NT2/D1 (cell line): ENCODE data around the gene DCAF11.

ENCODE experiments used
- DNase-seq: peaks from one replicate; pipeline ENCODE4 v3.0.0-alpha.2; 2011; ENCODE audit warnings: low read depth, low spot score
- H3K27me3 ChIP-seq: 2 replicates; pipeline ENCODE4 v1.6.0; 2011; ENCODE audit warnings: mild to moderate bottlenecking; ENCODE audit not compliant: insufficient read length, insufficient read depth
- H3K36me3 ChIP-seq: 2 replicates; pipeline ENCODE4 v1.6.1; 2011; ENCODE audit warnings: mild to moderate bottlenecking, low read length, mixed read lengths; ENCODE audit not compliant: insufficient read depth, insufficient read length
- H3K4me1 ChIP-seq: 2 replicates; pipeline ENCODE4 v1.5.1; 2011; ENCODE audit not compliant: insufficient read depth, insufficient read length
- H3K4me3 ChIP-seq: 2 replicates; pipeline ENCODE4 v1.5.1; 2011; ENCODE audit warnings: low read depth; ENCODE audit not compliant: insufficient read length
- H3K9ac ChIP-seq: 2 replicates; pipeline ENCODE4 v1.6.0; 2011; ENCODE audit warnings: low read depth; ENCODE audit not compliant: insufficient read length
- H3K9me3 ChIP-seq: 2 replicates; pipeline ENCODE4 v1.5.1; 2011; ENCODE audit warnings: mild to moderate bottlenecking, low read length; ENCODE audit not compliant: insufficient read depth
- SUZ12 ChIP-seq: IDR thresholded peaks from 2 replicates; pipeline ENCODE4 v1.6.1; 2011; ENCODE audit not compliant: insufficient read length, insufficient read depth; ENCODE audit errors: extremely low read depth
- YY1 ChIP-seq: IDR thresholded peaks from 2 replicates; pipeline ENCODE4 v1.6.1; 2011; ENCODE audit not compliant: insufficient read length, insufficient read depth
- ZNF274 ChIP-seq: IDR thresholded peaks from 2 replicates; pipeline ENCODE4 v1.6.1; 2011; ENCODE audit warnings: mild to moderate bottlenecking, low read depth, low read length

DCAF11 gene

DNA sequence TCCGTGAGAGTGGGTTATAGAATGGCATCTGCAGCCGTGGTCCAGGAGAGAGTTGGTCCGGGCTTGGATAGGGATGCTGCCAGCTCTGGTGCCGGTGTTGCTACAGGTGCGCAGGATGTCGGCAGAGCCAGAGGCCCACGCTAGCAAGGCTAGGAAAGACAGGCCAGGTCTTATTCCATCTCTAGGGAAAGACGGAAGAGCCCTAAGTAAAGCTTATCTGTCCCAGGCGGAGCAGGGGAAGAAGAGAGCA is 20.9 kb downstream of the DCAF11 start:
- no peak for DNase-seq
- peak overlapping the region; percentile 72 for H3K9ac ChIP-seq
- TF ChIP-seq YY1 (no peak), SUZ12 (no peak), ZNF274 (no peak)
- H3K36me3 ChIP-seq, result peaks cover 25% of the 10 kb centered on the region
- peaks cover 7% of the 10 kb centered on the region for H3K4me1 ChIP-seq
- no peaks in the 10 kb centered on the region for H3K9me3 ChIP-seq
- H3K4me3 ChIP-seq, result peak overlapping the region; percentile 66
- H3K27me3 ChIP-seq, result peaks cover 4% of the 10 kb centered on the region

GRCh38 chr14:24135834-24136683 is 21.5 kb downstream of the DCAF11 start, which contains the start of gene PSME1:
TSS of gene PSME1 (plus strand) at chr14:24136194. CDS start at chr14:24136263, 69 bp downstream.
- TF ChIP-seq YY1 (no peak), SUZ12 (no peak), ZNF274 (no peak)
- no peak for DNase-seq
- H3K9ac ChIP-seq, result peak within 1 kb of the TSS; percentile 77
- peak within 1 kb of the TSS; percentile 66 for H3K4me3 ChIP-seq
- H3K36me3 ChIP-seq, result peaks cover 25% of the 10 kb centered on the region
- H3K4me1 ChIP-seq, result peaks cover 7% of the 10 kb centered on the region
- peaks cover 4% of the 10 kb centered on the region for H3K27me3 ChIP-seq
- H3K9me3 ChIP-seq, result no peaks in the 10 kb centered on the region

GRCh38 chr14:24136684-24137528 is 22.3 kb downstream of the DCAF11 start:
- Histone ChIP-seq H3K4me1 (peaks cover 6% of the 10 kb centered on the region), H3K9me3 (no peaks in the 10 kb centered on the region), H3K36me3 (peaks cover 25% of the 10 kb centered on the region), H3K27me3 (peaks cover 4% of the 10 kb centered on the region), H3K4me3 (peak overlapping the region; percentile 66), H3K9ac (peak overlapping the region; percentile 77)
- no peak for DNase-seq
- TF ChIP-seq ZNF274, result no peak
- no peak for TF ChIP-seq YY1
- TF ChIP-seq SUZ12, result no peak

GRCh38 chr14:24137529-24138395 is 23.2 kb downstream of the DCAF11 start:
- Histone ChIP-seq H3K9me3 (no peaks in the 10 kb centered on the region), H3K4me1 (no peaks in the 10 kb centered on the region), H3K9ac (no peak overlapping the region), H3K4me3 (no peak overlapping the region), H3K36me3 (peaks cover 25% of the 10 kb centered on the region), H3K27me3 (peaks cover 4% of the 10 kb centered on the region)
- TF ChIP-seq ZNF274, result no peak
- TF ChIP-seq YY1, result no peak
- TF ChIP-seq SUZ12, result no peak
- DNase-seq, result no peak

DNA sequence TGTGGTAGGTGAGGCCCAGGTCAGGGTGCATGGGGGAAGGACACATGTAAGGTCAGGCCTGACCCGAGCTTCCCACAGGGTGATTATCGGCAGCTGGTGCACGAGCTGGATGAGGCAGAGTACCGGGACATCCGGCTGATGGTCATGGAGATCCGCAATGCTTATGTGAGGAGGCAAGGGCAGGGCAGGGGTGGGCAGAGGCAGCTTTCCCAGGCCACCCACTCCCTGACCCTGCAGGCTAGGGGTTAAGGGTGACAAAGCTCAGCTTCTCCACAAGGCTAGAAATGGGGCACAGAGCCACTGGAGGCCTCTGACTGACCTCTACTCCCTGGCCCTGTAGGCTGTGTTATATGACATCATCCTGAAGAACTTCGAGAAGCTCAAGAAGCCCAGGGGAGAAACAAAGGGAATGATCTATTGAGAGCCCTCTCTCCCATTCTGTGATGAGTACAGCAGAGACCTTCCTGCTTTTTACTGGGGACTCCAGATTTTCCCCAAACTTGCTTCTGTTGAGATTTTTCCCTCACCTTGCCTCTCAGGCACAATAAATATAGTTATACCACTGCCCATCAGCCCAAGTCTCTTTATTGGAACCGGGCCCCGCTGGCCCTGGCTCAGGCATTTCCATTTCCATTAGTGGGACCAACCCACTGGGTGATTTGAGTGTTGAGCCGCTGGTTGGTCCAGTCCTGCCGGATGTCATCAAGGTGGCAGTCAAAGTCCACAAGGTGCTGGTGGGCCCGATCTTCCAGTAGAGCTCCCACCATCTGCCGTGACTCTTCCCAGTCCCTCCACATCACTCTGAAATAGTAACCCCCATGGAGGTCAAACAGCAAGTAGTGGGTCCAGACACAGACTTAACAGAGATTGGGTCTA is 24.1 kb downstream of the DCAF11 start:
- no peak overlapping the region for H3K4me3 ChIP-seq
- peaks cover 4% of the 10 kb centered on the region for H3K27me3 ChIP-seq
- no peaks in the 10 kb centered on the region for H3K4me1 ChIP-seq
- no peak for DNase-seq
- no peak overlapping the region for H3K9ac ChIP-seq
- no peaks in the 10 kb centered on the region for H3K9me3 ChIP-seq
- TF ChIP-seq ZNF274, result no peak
- TF ChIP-seq YY1, result no peak
- no peak for TF ChIP-seq SUZ12
- peaks cover 34% of the 10 kb centered on the region for H3K36me3 ChIP-seq

GRCh38 chr14:24139272-24139934 is 24.8 kb downstream of the DCAF11 start:
- no peak overlapping the region for H3K9ac ChIP-seq
- TF ChIP-seq ZNF274, result no peak
- no peak for TF ChIP-seq SUZ12
- no peak for TF ChIP-seq YY1
- H3K9me3 ChIP-seq, result no peaks in the 10 kb centered on the region
- no peak overlapping the region for H3K4me3 ChIP-seq
- no peaks in the 10 kb centered on the region for H3K4me1 ChIP-seq
- peaks cover 4% of the 10 kb centered on the region for H3K27me3 ChIP-seq
- no peak for DNase-seq
- H3K36me3 ChIP-seq, result peaks cover 40% of the 10 kb centered on the region
